Vagina (tissue), 2 donors: ENCODE measurements around the gene HPCA.

Source experiments
- CTCF ChIP-seq, 3 experiments: fragments of 450-650 bp in 2 of 3; fragments of 200-600 bp in 1 of 3; sonication (generic) in 1 of 3; IDR thresholded peaks; one replicate each; pipeline ENCODE4 v1.5.1; 2017 to 2019; ENCODE audit warnings: antibody characterized with exemption in 3 of 3, mild to moderate bottlenecking in 2 of 3, moderate library complexity in 2 of 3
- POLR2A ChIP-seq, 2 donors: fragments of 450-650 bp; IDR thresholded peaks; one replicate each; pipeline ENCODE4 v1.6.1; 2017; ENCODE audit warnings: antibody characterized with exemption in 2 of 2, mild to moderate bottlenecking in 2 of 2, moderate library complexity in 2 of 2
- POLR2AphosphoS5 ChIP-seq, 2 donors: sonication (generic); formaldehyde crosslinking; IDR thresholded peaks; one replicate each; pipeline ENCODE4 v1.9.0; 2017; ENCODE audit warnings: antibody characterized with exemption in 2 of 2, mild to moderate bottlenecking in 2 of 2, low read depth in 1 of 2; ENCODE audit not compliant: insufficient read depth in 1 of 2

- no peak for TF ChIP-seq CTCF (IDR thresholded peaks at IDR 0.05)
- no peak for TF ChIP-seq POLR2AphosphoS5 (IDR thresholded peaks at IDR 0.05; ENCODE audit: insufficient read depth in 1 of 2, low read depth in 1 of 2)
- TF ChIP-seq POLR2A (IDR thresholded peaks at IDR 0.05), result no peak
Measured at GRCh38 chr1:32896451-32896850, 10.2 kb downstream of the HPCA start.
